H54 (cell line): ENCODE measurements around the gene PTPN11.
A peak's percentile ranks its signal among the peaks of the same experiment; 100 is the strongest.
"Not testable (repeated sequence)": the region's sequence is repeated elsewhere in the genome, so short reads cannot be mapped to it uniquely, and the experiment has no call there.

Experiments
- DNase-seq: peaks from one replicate; pipeline ENCODE4 v3.0.0; 2011; ENCODE audit warnings: low spot score, mixed read lengths; ENCODE audit not compliant: insufficient read length
- FAIRE-seq: peaks from 3 replicates; lab custom pipeline; 2011; peaks lifted over from hg19 to GRCh38; lab: Jason Lieb, UNC
- POLR2A ChIP-seq: IDR thresholded peaks from 2 replicates; pipeline ENCODE4 v1.6.1; 2011; ENCODE audit warnings: low read depth, mild to moderate bottlenecking, low read length

Gene PTPN11

GRCh38 chr12:112418608-112419296 is at the start of gene PTPN11:
Gene PTPN11, plus strand, starts transcription at chr12:112418947. Its CDS starts 165 bp downstream, at chr12:112419112.
- FAIRE-seq (no peak), DNase-seq (peak; percentile 69)
- peak; percentile 95 for TF ChIP-seq POLR2A

GRCh38 chr12:112370199-112370598 is 48.5 kb upstream of the PTPN11 start:
- FAIRE-seq (no peak), DNase-seq (no peak)
- no peak for TF ChIP-seq POLR2A

GRCh38 chr12:112370868-112371510 is 47.8 kb upstream of the PTPN11 start:
- no peak for FAIRE-seq
- no peak for TF ChIP-seq POLR2A
- DNase-seq = no peak

- DNase-seq (no peak), FAIRE-seq (no peak)
- no peak for TF ChIP-seq POLR2A
Measured at GRCh38 chr12:112374166-112374740, 44.5 kb upstream of the PTPN11 start.

- FAIRE-seq (no peak), DNase-seq (no peak)
- TF ChIP-seq POLR2A = no peak
Measured at GRCh38 chr12:112375105-112375504, 43.6 kb upstream of the PTPN11 start.

GRCh38 chr12:112380663-112381405 is 37.9 kb upstream of the PTPN11 start:
- DNase-seq (peak; percentile 8), FAIRE-seq (no peak)
- no peak for TF ChIP-seq POLR2A

- no peak for TF ChIP-seq POLR2A
- DNase-seq (no peak), FAIRE-seq (no peak)
Measured at GRCh38 chr12:112381406-112381882, 37.3 kb upstream of the PTPN11 start.

- FAIRE-seq (peak; percentile 23), DNase-seq (peak; percentile 95)
- TF ChIP-seq POLR2A = peak; percentile 81
Measured at GRCh38 chr12:112381883-112382796, 36.6 kb upstream of the PTPN11 start, which contains the start of gene HECTD4. Gene HECTD4, minus strand, starts transcription at chr12:112382431. Its CDS starts 303 bp downstream, at chr12:112382128.

GRCh38 chr12:112382866-112383265 is 35.9 kb upstream of the PTPN11 start:
- FAIRE-seq (no peak), DNase-seq (no peak)
- TF ChIP-seq POLR2A = no peak

GRCh38 chr12:112386726-112387125 is 32.0 kb upstream of the PTPN11 start:
- DNase-seq = no peak
- FAIRE-seq = no peak
- TF ChIP-seq POLR2A = no peak

- FAIRE-seq = no peak
- no peak for TF ChIP-seq POLR2A
- DNase-seq = no peak
Measured at GRCh38 chr12:112389228-112389627, 29.5 kb upstream of the PTPN11 start.

GRCh38 chr12:112389922-112390654 is 28.7 kb upstream of the PTPN11 start:
- not testable (repeated sequence) for FAIRE-seq, DNase-seq
